Immature natural killer cell (primary cell): ENCODE data around the gene TRMT13. TPM values are rescaled to one million over a fixed set of nuclear protein-coding genes. Genes with fewer than 3 reads are reported as not detected.

Experiments used
- DNase-seq, 3 donors: peaks; one replicate each; pipeline ENCODE4 v3.0.0; 2022; ENCODE audit warnings: mixed read lengths in 1 of 3
- H3K27ac Mint-ChIP-seq, 6 donors: one replicate each; pipeline ENCODE4 v1.8.0; 2020; ENCODE audit warnings: mixed read lengths in 6 of 6, mild to moderate bottlenecking in 5 of 6, inconsistent platforms in 4 of 6, moderate library complexity in 3 of 6
- H3K27me3 Mint-ChIP-seq, 3 donors: one replicate each; pipeline ENCODE4 v1.8.0; 2020 to 2021; ENCODE audit warnings: low read depth in 3 of 3, mild to moderate bottlenecking in 3 of 3, mixed read lengths in 3 of 3, moderate library complexity in 3 of 3, inconsistent platforms in 1 of 3
- H3K36me3 Mint-ChIP-seq, 3 donors: one replicate each; pipeline ENCODE4 v1.8.0; 2020; ENCODE audit warnings: mixed read lengths in 3 of 3, inconsistent platforms in 2 of 3, mild to moderate bottlenecking in 2 of 3
- H3K4me1 Mint-ChIP-seq, 2 donors: one replicate each; pipeline ENCODE4 v1.8.0; 2020; ENCODE audit warnings: inconsistent platforms in 2 of 2, mild to moderate bottlenecking in 2 of 2, mixed read lengths in 2 of 2, moderate library complexity in 1 of 2
- H3K4me3 Mint-ChIP-seq, 5 donors: one replicate each; pipeline ENCODE4 v1.8.0; 2020; ENCODE audit warnings: mild to moderate bottlenecking in 5 of 5, mixed read lengths in 5 of 5, inconsistent platforms in 3 of 5, moderate library complexity in 3 of 5
- H3K9me3 Mint-ChIP-seq, 6 donors: one replicate each; pipeline ENCODE4 v1.8.0; 2020; ENCODE audit warnings: mild to moderate bottlenecking in 6 of 6, mixed read lengths in 6 of 6, inconsistent platforms in 4 of 6, moderate library complexity in 3 of 6
- polyA plus RNA-seq, 3 donors: library from polyadenylated mRNA; unstranded; fragments of 300-500 nt; fragmentation: Illumina TruSeq; gene quantifications; one replicate each; pipeline ENCODE4 v1.2.3, GENCODE V29; 2021

Gene TRMT13, protein sequence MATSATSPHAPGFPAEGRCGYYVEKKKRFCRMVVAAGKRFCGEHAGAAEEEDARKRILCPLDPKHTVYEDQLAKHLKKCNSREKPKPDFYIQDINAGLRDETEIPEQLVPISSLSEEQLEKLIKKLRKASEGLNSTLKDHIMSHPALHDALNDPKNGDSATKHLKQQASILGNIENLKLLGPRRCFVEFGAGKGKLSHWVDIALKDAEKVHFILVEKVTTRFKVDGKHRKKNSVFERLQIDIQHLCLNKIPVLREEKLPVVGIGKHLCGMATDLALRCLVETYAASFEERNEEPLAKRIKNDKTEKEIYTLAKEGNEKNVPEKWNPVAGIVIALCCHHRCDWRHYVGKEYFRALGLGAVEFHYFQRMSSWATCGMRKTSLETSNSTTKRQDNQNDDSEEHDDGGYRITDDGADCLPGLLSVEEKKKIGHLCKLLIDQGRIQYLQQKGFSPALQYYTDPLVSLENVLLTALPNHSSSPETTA
- polyA plus RNA-seq = 1 to 10 TPM; 2.2 to 7.6 (median 5.1) TPM

- H3K4me3 Mint-ChIP-seq = peak within 1 kb of the TSS; percentile 95 to 100 (median 99)
- H3K9me3 Mint-ChIP-seq = no peaks in the 10 kb centered on the region
- peaks cover 6 to 8% (median 6%) of the 10 kb centered on the region in 3 donors for H3K27me3 Mint-ChIP-seq
- H3K4me1 Mint-ChIP-seq = peaks cover 29 to 47% of the 10 kb centered on the region in 2 donors
- peak within 1 kb of the TSS; percentile 94 to 97 (median 96) for H3K27ac Mint-ChIP-seq
- H3K36me3 Mint-ChIP-seq = peaks cover 0 to 4% (median 0%) of the 10 kb centered on the region in 3 donors
- DNase-seq = peak; percentile 94 to 96 (median 95)
Observed at GRCh38 chr1:100132566-100133477, at the start of gene TRMT13, which contains the start of gene SASS6. TRMT13 (plus strand) TSS chr1:100133163; CDS start chr1:100133169, 6 bp downstream. SASS6 (minus strand) TSS chr1:100132930; CDS start chr1:100132814, 116 bp downstream.

DNA sequence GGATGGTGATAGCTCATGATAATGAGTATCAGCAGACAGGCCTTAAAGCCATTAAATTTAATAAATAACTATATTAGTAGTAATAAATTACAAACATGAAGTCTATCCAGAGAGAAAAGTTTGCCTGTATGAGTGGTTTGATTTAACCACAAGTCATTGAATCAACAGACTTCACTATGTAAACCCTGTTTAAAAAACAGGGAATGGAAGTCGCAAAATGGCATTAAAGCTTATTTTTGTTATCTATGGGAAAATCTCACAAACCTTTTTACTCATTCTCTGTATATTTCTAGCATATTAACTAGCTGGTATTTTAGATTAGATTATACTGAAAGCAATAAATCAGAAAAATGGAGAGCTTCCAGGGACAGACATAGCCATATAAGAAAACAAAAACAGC lies 45.6 kb upstream of the TRMT13 start:
- DNase-seq = no peak
- peaks cover 0 to 2% (median 0%) of the 10 kb centered on the region in 3 donors for H3K27me3 Mint-ChIP-seq
- peaks cover 0 to 16% (median 3%) of the 10 kb centered on the region in 3 donors for H3K36me3 Mint-ChIP-seq
- no peaks in the 10 kb centered on the region for H3K4me1 Mint-ChIP-seq
- H3K4me3 Mint-ChIP-seq = no peak overlapping the region
- no peaks in the 10 kb centered on the region for H3K9me3 Mint-ChIP-seq
- H3K27ac Mint-ChIP-seq = no peak overlapping the region

DNA sequence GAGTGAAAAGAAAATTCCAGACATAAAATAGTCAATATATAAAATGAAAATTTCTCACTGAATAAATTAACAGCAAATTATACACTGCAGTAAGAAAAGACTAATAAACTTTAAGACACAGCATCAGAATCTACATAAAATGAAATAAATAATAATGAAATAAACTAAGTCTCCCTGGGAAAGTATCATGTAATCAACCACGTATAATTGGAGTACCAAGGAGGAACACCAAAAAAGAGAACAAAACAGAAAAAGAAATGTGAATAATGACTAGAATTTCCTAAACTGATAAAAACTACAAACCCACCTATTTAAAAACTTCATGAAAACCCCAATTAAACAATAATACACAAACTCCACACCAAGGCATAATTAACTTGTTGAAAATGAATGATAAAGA lies 43.9 kb upstream of the TRMT13 start:
- Mint-ChIP-seq H3K36me3 (peaks cover 4 to 24% (median 7%) of the 10 kb centered on the region in 3 donors), H3K27ac (peak overlapping the region in 1 of 6 donors; percentile 57), H3K4me1 (no peaks in the 10 kb centered on the region), H3K27me3 (peaks cover 0 to 2% (median 0%) of the 10 kb centered on the region in 3 donors), H3K4me3 (no peak overlapping the region), H3K9me3 (no peaks in the 10 kb centered on the region)
- DNase-seq = no peak

DNA sequence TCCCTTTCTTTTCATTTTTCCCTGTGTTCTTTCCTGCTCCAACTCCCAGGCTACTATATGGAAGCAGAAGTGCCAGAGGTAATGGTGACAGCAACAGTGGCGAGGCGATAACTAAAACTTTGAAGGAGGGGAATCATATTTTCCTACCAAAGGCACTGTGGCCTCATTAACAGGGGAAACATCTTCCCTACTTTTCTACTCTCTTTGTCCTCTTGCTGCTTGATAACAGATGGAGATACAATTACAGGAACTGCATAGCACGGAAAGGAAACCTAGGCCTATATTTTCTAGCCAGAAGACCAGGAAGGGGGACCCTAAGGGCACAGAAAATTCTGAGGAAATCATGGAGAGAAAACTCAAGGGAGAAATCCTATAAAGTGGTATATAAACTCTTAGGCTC lies 42.5 kb upstream of the TRMT13 start:
- H3K27me3 Mint-ChIP-seq = peaks cover 0 to 2% (median 0%) of the 10 kb centered on the region in 3 donors

DNA sequence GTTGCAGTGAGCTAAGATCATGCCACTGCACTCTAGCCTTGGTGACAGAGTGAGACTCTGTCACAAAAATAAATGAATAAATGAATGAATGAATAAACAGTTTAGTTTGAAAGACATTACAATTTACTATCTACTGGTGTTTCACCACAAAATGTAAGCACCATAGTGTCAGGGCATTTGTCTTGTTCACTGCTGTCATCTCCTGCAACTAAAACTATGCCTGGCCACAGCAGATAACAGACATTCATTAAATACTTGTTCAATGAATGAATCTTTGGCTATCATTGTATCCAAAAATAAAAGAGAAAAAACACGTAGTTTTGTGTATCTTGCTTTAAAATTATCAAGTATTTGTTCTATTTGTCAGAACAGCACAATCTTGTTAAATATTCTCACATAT lies 32.8 kb upstream of the TRMT13 start:
- H3K27me3 Mint-ChIP-seq = no peaks in the 10 kb centered on the region
- H3K36me3 Mint-ChIP-seq = peaks cover 11 to 38% (median 27%) of the 10 kb centered on the region in 3 donors
- H3K9me3 Mint-ChIP-seq = no peaks in the 10 kb centered on the region
- H3K27ac Mint-ChIP-seq = no peak overlapping the region
- H3K4me3 Mint-ChIP-seq = no peak overlapping the region
- no peaks in the 10 kb centered on the region for H3K4me1 Mint-ChIP-seq
- DNase-seq = no peak

More for the DNA sequence above, 42.5 kb upstream of the TRMT13 start:
- H3K9me3 Mint-ChIP-seq = no peaks in the 10 kb centered on the region
- H3K4me3 Mint-ChIP-seq = no peak overlapping the region
- no peaks in the 10 kb centered on the region for H3K4me1 Mint-ChIP-seq
- no peak for DNase-seq
- H3K36me3 Mint-ChIP-seq = peaks cover 4 to 25% (median 7%) of the 10 kb centered on the region in 3 donors
- no peak overlapping the region for H3K27ac Mint-ChIP-seq

GRCh38 chr1:100101564-100101963 lies 31.4 kb upstream of the TRMT13 start:
- H3K4me1 Mint-ChIP-seq = no peaks in the 10 kb centered on the region
- DNase-seq = no peak
- no peak overlapping the region for H3K27ac Mint-ChIP-seq
- H3K36me3 Mint-ChIP-seq = peaks cover 16 to 43% (median 25%) of the 10 kb centered on the region in 3 donors
- H3K27me3 Mint-ChIP-seq = no peaks in the 10 kb centered on the region
- H3K9me3 Mint-ChIP-seq = no peaks in the 10 kb centered on the region
- H3K4me3 Mint-ChIP-seq = no peak overlapping the region

DNA sequence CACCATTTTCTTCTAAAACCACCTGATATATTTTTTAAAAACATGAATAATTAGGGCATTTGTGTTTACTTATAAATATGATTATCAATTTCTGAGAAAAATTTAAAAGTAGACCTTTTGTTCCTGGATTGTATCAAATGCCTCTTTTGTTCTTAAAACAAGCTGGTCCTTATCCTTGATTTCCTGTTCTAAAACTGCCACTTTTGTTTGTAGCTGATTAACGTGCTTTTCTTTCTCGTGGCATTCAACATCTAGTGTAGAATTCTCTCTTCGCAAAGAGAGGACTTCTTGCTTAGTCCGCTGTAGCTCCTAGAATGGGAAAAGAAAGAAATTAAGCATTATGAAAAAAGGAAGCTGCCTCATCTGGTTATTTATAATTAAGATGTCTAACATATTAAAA lies 25.3 kb upstream of the TRMT13 start:
- no peaks in the 10 kb centered on the region for H3K9me3 Mint-ChIP-seq
- H3K4me1 Mint-ChIP-seq = no peaks in the 10 kb centered on the region
- no peak overlapping the region for H3K27ac Mint-ChIP-seq
- no peak overlapping the region for H3K4me3 Mint-ChIP-seq
- peaks cover 18 to 34% (median 18%) of the 10 kb centered on the region in 3 donors for H3K36me3 Mint-ChIP-seq
- no peaks in the 10 kb centered on the region for H3K27me3 Mint-ChIP-seq
- no peak for DNase-seq

DNA sequence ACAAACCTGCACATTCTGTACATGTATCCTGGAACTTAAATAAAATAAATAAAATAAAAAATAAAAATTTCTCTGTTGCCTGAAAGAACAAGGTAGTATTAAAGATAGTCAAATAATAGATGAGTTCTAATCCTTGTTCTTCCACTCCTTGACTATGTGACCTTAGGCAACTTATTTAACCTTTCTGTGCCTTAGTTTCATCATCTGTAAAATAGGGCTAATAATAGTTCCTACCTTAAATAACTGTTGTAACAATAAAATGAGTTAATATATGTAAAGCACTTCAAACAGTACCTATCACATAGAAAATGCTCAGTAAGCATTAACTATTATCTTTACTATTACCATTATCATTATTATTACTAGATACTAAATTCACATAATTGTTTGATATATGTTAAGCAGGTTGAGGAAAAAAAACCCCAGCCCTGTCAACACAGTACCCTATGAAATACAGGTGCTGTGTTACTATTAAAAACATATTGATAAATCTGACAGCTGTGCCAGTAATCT lies 23.4 kb upstream of the TRMT13 start:
- Mint-ChIP-seq H3K27ac (no peak overlapping the region), H3K36me3 (peaks cover 11 to 25% (median 11%) of the 10 kb centered on the region in 3 donors), H3K4me1 (no peaks in the 10 kb centered on the region), H3K9me3 (no peaks in the 10 kb centered on the region), H3K4me3 (no peak overlapping the region), H3K27me3 (no peaks in the 10 kb centered on the region)
- DNase-seq = no peak

GRCh38 chr1:100115524-100115923 lies 17.4 kb upstream of the TRMT13 start:
- no peak for DNase-seq
- H3K27ac Mint-ChIP-seq = no peak overlapping the region
- H3K36me3 Mint-ChIP-seq = peaks cover 12 to 23% (median 14%) of the 10 kb centered on the region in 3 donors
- H3K9me3 Mint-ChIP-seq = no peaks in the 10 kb centered on the region
- H3K4me1 Mint-ChIP-seq = no peaks in the 10 kb centered on the region
- no peaks in the 10 kb centered on the region for H3K27me3 Mint-ChIP-seq
- H3K4me3 Mint-ChIP-seq = no peak overlapping the region

- no peaks in the 10 kb centered on the region for H3K27me3 Mint-ChIP-seq
- no peaks in the 10 kb centered on the region for H3K9me3 Mint-ChIP-seq
- H3K36me3 Mint-ChIP-seq = peaks cover 13 to 24% (median 16%) of the 10 kb centered on the region in 3 donors
- H3K27ac Mint-ChIP-seq = no peak overlapping the region
- no peak overlapping the region for H3K4me3 Mint-ChIP-seq
- H3K4me1 Mint-ChIP-seq = no peaks in the 10 kb centered on the region
- no peak for DNase-seq
Observed at GRCh38 chr1:100122177-100122576, 10.8 kb upstream of the TRMT13 start.

GRCh38 chr1:100127226-100127625 lies 5.7 kb upstream of the TRMT13 start:
- DNase-seq = no peak
- H3K9me3 Mint-ChIP-seq = no peaks in the 10 kb centered on the region
- H3K4me3 Mint-ChIP-seq = no peak overlapping the region
- peaks cover 6 to 12% of the 10 kb centered on the region in 2 donors for H3K4me1 Mint-ChIP-seq
- peaks cover 4 to 8% (median 5%) of the 10 kb centered on the region in 3 donors for H3K36me3 Mint-ChIP-seq
- H3K27me3 Mint-ChIP-seq = no peaks in the 10 kb centered on the region
- H3K27ac Mint-ChIP-seq = peak overlapping the region in 1 of 6 donors; percentile 34

DNA sequence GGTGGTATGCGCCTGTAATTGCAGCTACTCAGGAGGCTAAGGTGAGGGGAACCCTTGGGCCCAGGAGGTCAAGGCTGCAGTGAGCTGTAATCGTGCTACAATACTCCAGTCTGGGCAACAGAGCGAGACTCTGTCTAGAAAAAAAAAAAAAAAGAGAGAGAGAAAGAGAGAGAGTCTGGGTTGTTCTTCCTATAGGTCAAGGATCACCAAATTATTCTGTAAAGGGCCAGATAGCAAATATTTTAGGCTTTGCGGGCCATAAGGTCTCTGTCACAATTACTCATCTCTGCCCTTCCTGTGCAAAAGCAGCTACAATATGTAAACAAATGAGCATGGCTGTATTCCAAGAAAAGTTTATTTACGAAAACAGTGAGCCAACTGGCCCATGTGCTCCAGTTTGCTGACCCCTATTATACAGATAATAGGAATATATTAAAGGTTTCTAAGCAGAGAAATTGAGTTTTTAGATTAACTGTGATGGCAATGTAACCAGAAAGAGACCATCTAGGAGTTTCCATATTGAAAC lies 2.3 kb upstream of the TRMT13 start:
- Mint-ChIP-seq H3K36me3 (peaks cover 0 to 7% (median 5%) of the 10 kb centered on the region in 3 donors), H3K4me1 (peaks cover 29 to 44% of the 10 kb centered on the region in 2 donors)
- no peak for DNase-seq

DNA sequence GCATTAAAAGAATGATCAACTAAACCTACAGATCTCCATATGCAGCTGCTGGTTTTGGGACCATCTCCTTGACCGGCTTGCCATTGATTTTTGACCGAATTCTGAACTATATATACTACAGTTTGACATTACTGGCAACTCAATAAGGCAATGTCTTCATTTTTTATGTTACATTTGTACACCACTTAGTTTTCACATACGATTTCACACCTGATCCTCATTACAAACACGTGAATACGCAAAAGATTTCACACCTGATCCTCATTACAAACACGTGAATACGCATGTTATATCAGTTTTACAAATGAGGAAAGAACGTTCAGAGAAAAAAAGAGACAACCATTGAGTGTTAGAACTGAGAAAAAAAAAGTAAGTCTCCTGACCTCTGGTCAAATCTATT lies 1.3 kb upstream of the TRMT13 start:
- H3K4me3 Mint-ChIP-seq = peak overlapping the region; percentile 95 to 100 (median 99)
- no peaks in the 10 kb centered on the region for H3K9me3 Mint-ChIP-seq
- H3K4me1 Mint-ChIP-seq = peaks cover 29 to 47% of the 10 kb centered on the region in 2 donors
- peak overlapping the region in 4 of 6 donors; percentile 55 to 96 (median 77) for H3K27ac Mint-ChIP-seq
- H3K27me3 Mint-ChIP-seq = peaks cover 6 to 8% (median 6%) of the 10 kb centered on the region in 3 donors
- no peaks in the 10 kb centered on the region for H3K36me3 Mint-ChIP-seq
- no peak for DNase-seq

More for the DNA sequence above, 2.3 kb upstream of the TRMT13 start:
- Mint-ChIP-seq H3K27ac (no peak overlapping the region), H3K9me3 (no peaks in the 10 kb centered on the region), H3K4me3 (peak overlapping the region in 2 of 5 donors; percentile 15 to 30), H3K27me3 (peaks cover 6 to 8% (median 6%) of the 10 kb centered on the region in 3 donors)
